Upper lobe of right lung (tissue), 1 donor: ENCODE results near the gene MFSD6L. TPM values are rescaled to one million over a fixed set of nuclear protein-coding genes. Genes with fewer than 3 reads are reported as not detected.

Source experiments
- ATAC-seq: fragments of 200-7000 bp; cut with Tn5 transposase; one replicate; pipeline ENCODE4 v1.9.1; 2020; ENCODE audit warnings: mild to moderate bottlenecking, moderate library complexity
- DNase-seq: peaks from one replicate; pipeline ENCODE4 v3.0.0-alpha.2; 2020
- H3K27ac ChIP-seq: fragments of 200-600 bp; one replicate; pipeline ENCODE4 v1.8.0; 2022
- H3K27me3 ChIP-seq: fragments of 200-600 bp; one replicate; pipeline ENCODE4 v1.8.0; 2022; ENCODE audit warnings: mild to moderate bottlenecking
- H3K36me3 ChIP-seq: fragments of 200-600 bp; one replicate; pipeline ENCODE4 v1.8.0; 2022
- H3K4me1 ChIP-seq: fragments of 200-600 bp; one replicate; pipeline ENCODE4 v1.8.0; 2022
- H3K4me3 ChIP-seq: fragments of 200-600 bp; one replicate; pipeline ENCODE4 v1.8.0; 2022; ENCODE audit warnings: mild to moderate bottlenecking
- H3K9me3 ChIP-seq: fragments of 200-600 bp; one replicate; pipeline ENCODE4 v1.8.0; 2022
- intact Hi-C: fragments of 100-400 bp; cut with DNase I; formaldehyde crosslinking; loops from one replicate; pipeline ENCODE4 v1.11.0; 2022
- total RNA-seq: library from RNA; stranded (reverse); fragmentation: NEBNext Ultra II Directional; extraction: Animal tissue kit (Norgen Biotek cat#: 25700); gene quantifications from one replicate; pipeline ENCODE4 v1.2.1, GENCODE V29; 2021
- TF ChIP-seq, protein P1 (sequence below): fragments of 200-600 bp; IDR thresholded peaks from one replicate; pipeline ENCODE4 v1.8.0; 2022; ENCODE audit warnings: antibody characterized with exemption
- donor health status: DM: no; HTN: yes; CAD: no; lungs with severe emphysema.

The MFSD6L gene
- total RNA-seq, 1 donor from 2014 or later = 0.41 TPM

DNA sequence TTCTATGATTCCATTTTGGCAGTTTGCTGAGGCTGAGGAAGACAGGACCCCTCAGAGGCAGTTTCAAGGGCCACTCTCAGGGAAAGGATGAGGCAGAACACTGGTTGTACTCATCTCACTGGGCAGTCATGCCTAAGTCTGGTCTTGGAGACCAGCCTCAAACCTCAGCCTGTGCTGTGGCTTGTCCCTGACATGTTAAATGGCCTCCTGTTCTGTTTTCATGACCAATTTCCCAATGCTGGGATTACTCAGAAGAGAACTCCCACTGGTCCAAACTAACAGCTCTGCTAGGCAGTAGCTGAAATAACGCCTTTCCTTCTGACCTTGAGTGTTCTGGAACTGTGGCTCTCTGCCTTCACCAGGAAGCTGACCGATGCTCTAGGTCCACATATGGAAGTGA is 32.4 kb downstream of the MFSD6L start:
- Histone ChIP-seq H3K9me3 (no peaks in the 10 kb centered on the region), H3K4me3 (no peak overlapping the region), H3K27ac (no peak overlapping the region), H3K4me1 (no peaks in the 10 kb centered on the region), H3K27me3 (no peaks in the 10 kb centered on the region), H3K36me3 (no peaks in the 10 kb centered on the region)
- DNase-seq (no peak), ATAC-seq (no peak)
- intact Hi-C loops = no loop called here
- TF ChIP-seq, protein P1, sequence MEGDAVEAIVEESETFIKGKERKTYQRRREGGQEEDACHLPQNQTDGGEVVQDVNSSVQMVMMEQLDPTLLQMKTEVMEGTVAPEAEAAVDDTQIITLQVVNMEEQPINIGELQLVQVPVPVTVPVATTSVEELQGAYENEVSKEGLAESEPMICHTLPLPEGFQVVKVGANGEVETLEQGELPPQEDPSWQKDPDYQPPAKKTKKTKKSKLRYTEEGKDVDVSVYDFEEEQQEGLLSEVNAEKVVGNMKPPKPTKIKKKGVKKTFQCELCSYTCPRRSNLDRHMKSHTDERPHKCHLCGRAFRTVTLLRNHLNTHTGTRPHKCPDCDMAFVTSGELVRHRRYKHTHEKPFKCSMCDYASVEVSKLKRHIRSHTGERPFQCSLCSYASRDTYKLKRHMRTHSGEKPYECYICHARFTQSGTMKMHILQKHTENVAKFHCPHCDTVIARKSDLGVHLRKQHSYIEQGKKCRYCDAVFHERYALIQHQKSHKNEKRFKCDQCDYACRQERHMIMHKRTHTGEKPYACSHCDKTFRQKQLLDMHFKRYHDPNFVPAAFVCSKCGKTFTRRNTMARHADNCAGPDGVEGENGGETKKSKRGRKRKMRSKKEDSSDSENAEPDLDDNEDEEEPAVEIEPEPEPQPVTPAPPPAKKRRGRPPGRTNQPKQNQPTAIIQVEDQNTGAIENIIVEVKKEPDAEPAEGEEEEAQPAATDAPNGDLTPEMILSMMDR = no peak

DNA sequence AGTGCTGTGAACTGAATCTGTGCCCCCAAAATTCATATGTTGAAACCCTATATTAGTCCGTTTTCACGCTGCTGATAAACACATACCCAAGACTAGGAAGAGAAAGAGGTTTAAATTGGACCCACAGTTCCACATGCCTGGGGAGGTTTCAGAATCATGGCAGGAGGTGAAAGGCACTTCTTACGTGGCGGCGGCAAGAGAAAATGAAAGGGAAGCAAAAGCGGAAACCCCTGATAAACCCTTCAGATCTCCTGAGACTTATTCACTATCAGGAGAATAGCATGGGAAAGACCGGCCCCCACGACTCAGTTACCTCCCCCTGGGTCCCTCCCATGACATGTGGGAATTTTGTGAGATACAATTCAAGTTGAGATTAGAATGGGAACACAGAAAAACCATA is 37.2 kb downstream of the MFSD6L start:
- Histone ChIP-seq H3K4me3 (no peak overlapping the region), H3K9me3 (no peaks in the 10 kb centered on the region), H3K4me1 (no peaks in the 10 kb centered on the region), H3K27ac (no peak overlapping the region), H3K27me3 (no peaks in the 10 kb centered on the region), H3K36me3 (no peaks in the 10 kb centered on the region)
- ATAC-seq (no peak), DNase-seq (no peak)
- intact Hi-C loops = no loop called here
- TF ChIP-seq, protein P1 = no peak

DNA sequence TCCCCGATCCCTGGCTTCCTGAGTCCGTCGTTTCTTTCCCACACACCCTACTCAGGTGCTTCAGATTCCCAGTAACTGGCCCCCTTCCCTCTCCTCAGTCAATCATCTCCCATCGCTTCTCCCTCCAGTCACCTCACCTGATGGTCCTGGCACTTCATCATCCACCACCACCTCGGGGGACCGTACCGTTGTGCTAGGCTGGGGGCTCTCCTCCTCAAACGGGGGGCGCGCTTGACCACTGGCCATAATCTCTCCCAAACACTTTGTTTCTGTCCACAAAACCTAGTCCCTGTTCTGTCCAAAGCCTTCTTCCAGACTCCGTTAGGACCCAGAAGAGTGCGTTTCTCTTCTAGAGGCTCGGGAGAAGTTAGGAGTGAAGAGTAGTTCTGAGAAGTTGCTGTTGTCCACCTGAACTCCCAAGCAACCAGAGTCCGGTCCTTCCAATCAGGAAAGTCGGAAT is 41.0 kb downstream of the MFSD6L start, which contains the start of gene SPDYE4:
Gene SPDYE4 (minus strand): TSS at position 410 of the 460 bp plus-strand sequence. CDS start 164 bp downstream, at position 246.
- intact Hi-C loops = no loop called here
- DNase-seq = no peak
- Histone ChIP-seq H3K27me3 (no peaks in the 10 kb centered on the region), H3K4me1 (no peaks in the 10 kb centered on the region), H3K27ac (no peak within 1 kb of the TSS), H3K4me3 (no peak within 1 kb of the TSS), H3K36me3 (no peaks in the 10 kb centered on the region), H3K9me3 (no peaks in the 10 kb centered on the region)
- no peak for ATAC-seq
- TF ChIP-seq, protein P1 = no peak

DNA sequence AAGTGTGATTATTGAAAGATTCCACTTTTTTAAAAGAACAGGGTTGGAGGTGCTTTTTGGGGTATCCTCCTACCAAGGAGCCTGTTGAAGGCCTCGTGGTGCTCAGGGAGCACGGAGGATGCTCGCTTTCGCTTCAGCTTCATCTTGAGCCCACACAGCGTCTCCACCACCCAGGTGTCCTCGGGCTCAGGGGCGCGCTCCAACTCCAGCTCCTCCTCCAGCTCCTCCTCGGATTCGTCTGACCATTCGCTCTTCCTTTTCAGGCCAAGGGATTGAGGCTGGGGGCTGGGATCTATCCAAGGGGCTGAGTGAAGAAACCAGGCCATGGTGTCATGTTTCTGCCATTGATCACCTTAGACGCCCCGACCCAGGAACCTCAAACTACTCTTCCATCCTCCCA is 42.0 kb downstream of the MFSD6L start:
- H3K9me3 ChIP-seq = no peaks in the 10 kb centered on the region
- H3K4me3 ChIP-seq = no peak overlapping the region
- TF ChIP-seq, protein P1 = no peak
- ATAC-seq = no peak
- DNase-seq = no peak
- H3K4me1 ChIP-seq = no peaks in the 10 kb centered on the region
- no peaks in the 10 kb centered on the region for H3K27me3 ChIP-seq
- no peak overlapping the region for H3K27ac ChIP-seq
- no peaks in the 10 kb centered on the region for H3K36me3 ChIP-seq
- intact Hi-C loops = no loop called here

DNA sequence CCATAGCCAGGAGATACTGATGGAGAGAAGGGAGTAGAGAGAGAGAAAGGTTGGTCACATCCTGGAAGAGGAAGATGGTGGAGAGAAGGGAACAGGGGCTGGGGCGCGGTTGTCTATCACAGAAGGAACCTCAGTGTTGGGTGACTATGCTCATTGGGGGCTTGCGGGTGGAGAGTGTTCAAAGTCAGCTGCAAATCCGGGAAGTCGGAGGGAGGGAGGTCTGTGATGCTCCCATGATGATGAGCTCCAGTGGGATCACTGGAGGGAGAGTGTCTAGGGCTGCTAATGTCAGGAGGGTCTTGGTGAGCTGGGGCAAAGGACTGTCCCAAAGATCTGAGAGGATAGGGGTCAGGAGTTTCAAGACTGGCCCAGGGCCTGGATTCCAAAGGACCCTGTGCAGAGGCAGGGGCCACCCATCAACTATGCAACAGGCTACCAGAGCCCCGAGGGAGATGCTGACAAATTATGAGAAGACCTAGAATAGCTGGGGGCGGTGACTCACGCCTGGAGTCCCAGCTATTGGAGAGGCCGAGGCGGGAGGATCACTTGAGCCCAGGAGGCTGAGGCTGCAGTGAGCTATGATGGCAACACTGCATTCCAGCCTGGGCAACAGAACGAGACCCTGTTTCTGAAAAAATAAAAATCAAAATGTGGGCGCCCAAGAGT is 43.4 kb downstream of the MFSD6L start:
- Histone ChIP-seq H3K27ac (no peak overlapping the region), H3K4me1 (no peaks in the 10 kb centered on the region), H3K36me3 (no peaks in the 10 kb centered on the region), H3K27me3 (no peaks in the 10 kb centered on the region), H3K4me3 (no peak overlapping the region), H3K9me3 (no peaks in the 10 kb centered on the region)
- ATAC-seq (no peak), DNase-seq (no peak)
- intact Hi-C loops = no loop called here
- TF ChIP-seq, protein P1 = no peak
